OCI-LY3 (cell line): ENCODE data around the gene ATP2A1.

Source experiments
- H2AFZ ChIP-seq: fragments of 200-600, 300-600 bp; shearing (Covaris generic); 2 replicates; pipeline ENCODE4 v1.6.0; 2014; ENCODE audit warnings: antibody characterized with exemption, low read depth, low read length
- H3K27ac ChIP-seq: fragments of 200-600, 300-600 bp; sonication (generic); 2 replicates; pipeline ENCODE4 v1.5.1; 2014; ENCODE audit warnings: mild to moderate bottlenecking, low read length, moderate library complexity, mixed read lengths
- H3K27me3 ChIP-seq: fragments of 200-600, 300-600 bp; sonication (generic); 2 replicates; pipeline ENCODE4 v1.6.1; 2014; ENCODE audit warnings: low read depth, low read length, mixed read lengths
- H3K36me3 ChIP-seq: fragments of 200-600, 300-600 bp; sonication (generic); replicated peaks from 2 replicates; pipeline ENCODE3; 2014; ENCODE audit warnings: low read depth, low read length, mixed read lengths
- H3K4me1 ChIP-seq: fragments of 300-600, 200-600 bp; sonication (generic); 2 replicates; pipeline ENCODE4 v1.6.1; 2014; ENCODE audit warnings: low read length, mixed read lengths
- H3K4me2 ChIP-seq: fragments of 200-600, 300-600 bp; sonication (generic); 2 replicates; pipeline ENCODE4 v1.6.1; 2014; ENCODE audit warnings: low read length, mixed read lengths
- H3K4me3 ChIP-seq: fragments of 300-600, 200-600 bp; sonication (generic); 2 replicates; pipeline ENCODE4 v1.5.1; 2014; ENCODE audit warnings: antibody characterized with exemption, mild to moderate bottlenecking, low read length, moderate library complexity
- H3K79me2 ChIP-seq: fragments of 300-600, 200-600 bp; shearing (Covaris generic); 2 replicates; pipeline ENCODE4 v1.6.1; 2014; ENCODE audit warnings: mild to moderate bottlenecking, low read length, mixed read lengths
- H3K9ac ChIP-seq: fragments of 300-600, 200-600 bp; shearing (Covaris generic); 2 replicates; pipeline ENCODE4 v1.6.0; 2014; ENCODE audit warnings: mild to moderate bottlenecking, low read length, moderate library complexity
- H3K9me3 ChIP-seq: fragments of 200-600, 300-600 bp; shearing (Covaris generic); 2 replicates; pipeline ENCODE4 v1.6.1; 2014; ENCODE audit warnings: low read length, mixed read lengths; ENCODE audit not compliant: insufficient read depth
- H4K20me1 ChIP-seq: fragments of 200-600, 300-600 bp; sonication (generic); 2 replicates; pipeline ENCODE4 v1.6.1; 2016; ENCODE audit warnings: low read length, mixed read lengths; ENCODE audit not compliant: insufficient read depth
- CTCF ChIP-seq: fragments of 200-600, 300-600 bp; sonication (generic); IDR thresholded peaks from 2 replicates; pipeline ENCODE4 v1.5.1; 2014; ENCODE audit warnings: antibody characterized with exemption, low read length, low read depth
- EZH2phosphoT487 ChIP-seq: fragments of 200-600 bp; shearing (Covaris generic); IDR thresholded peaks from 2 replicates; pipeline ENCODE4 v1.6.1; 2018; ENCODE audit warnings: antibody characterized with exemption, mixed run types, low read depth

Gene ATP2A1

GRCh38 chr16:28878083-28878926, at the start of gene ATP2A1:
TSS of gene ATP2A1 (plus strand) at chr16:28878488. CDS start at chr16:28878672, 184 bp downstream.
- no peak within 1 kb of the TSS for H3K27ac ChIP-seq
- peaks cover 6% of the 10 kb centered on the region for H3K36me3 ChIP-seq
- peak within 1 kb of the TSS; percentile 93 for H3K4me2 ChIP-seq
- peak within 1 kb of the TSS; percentile 97 for H3K4me3 ChIP-seq
- no peak for TF ChIP-seq EZH2phosphoT487
- no peak for TF ChIP-seq CTCF
- H3K79me2 ChIP-seq, result no peaks in the 10 kb centered on the region
- peaks cover 12% of the 10 kb centered on the region for H3K4me1 ChIP-seq
- H2AFZ ChIP-seq, result peak within 1 kb of the TSS; percentile 89
- H3K9ac ChIP-seq, result peak within 1 kb of the TSS; percentile 82
- no peaks in the 10 kb centered on the region for H4K20me1 ChIP-seq
- H3K27me3 ChIP-seq, result no peaks in the 10 kb centered on the region
- no peaks in the 10 kb centered on the region for H3K9me3 ChIP-seq

DNA sequence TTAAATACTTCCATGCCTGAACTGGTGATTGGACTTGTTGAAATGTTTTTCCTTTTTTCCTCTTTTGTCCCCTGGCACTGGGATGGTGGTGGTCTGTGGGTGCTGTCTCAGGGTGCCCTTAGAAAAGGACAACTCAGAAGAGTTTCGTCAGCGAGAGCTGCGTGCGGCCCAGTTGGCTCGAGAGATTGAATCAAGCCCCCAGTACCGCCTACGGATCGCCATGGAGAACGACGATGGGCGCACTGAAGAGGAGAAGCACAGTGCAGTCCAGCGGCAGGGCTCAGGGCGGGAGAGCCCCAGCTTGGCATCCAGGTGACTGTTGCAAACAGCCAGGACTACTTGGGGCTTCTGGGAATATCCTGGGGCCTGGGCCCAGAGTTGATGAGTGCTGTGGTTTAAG, 48.5 kb upstream of the ATP2A1 start:
- no peaks in the 10 kb centered on the region for H3K27me3 ChIP-seq
- H3K9ac ChIP-seq, result no peak overlapping the region
- H3K4me1 ChIP-seq, result peaks cover 10% of the 10 kb centered on the region
- H4K20me1 ChIP-seq, result peaks cover 21% of the 10 kb centered on the region
- H3K9me3 ChIP-seq, result no peaks in the 10 kb centered on the region
- H3K4me3 ChIP-seq, result no peak overlapping the region
- H3K27ac ChIP-seq, result no peak overlapping the region
- H3K36me3 ChIP-seq, result peaks cover 87% of the 10 kb centered on the region
- H3K79me2 ChIP-seq, result peaks cover 60% of the 10 kb centered on the region
- no peak overlapping the region for H2AFZ ChIP-seq
- no peak overlapping the region for H3K4me2 ChIP-seq
- TF ChIP-seq CTCF, result no peak
- no peak for TF ChIP-seq EZH2phosphoT487

- no peak overlapping the region for H3K9ac ChIP-seq
- H3K4me1 ChIP-seq, result peaks cover 2% of the 10 kb centered on the region
- H3K4me2 ChIP-seq, result no peak overlapping the region
- no peaks in the 10 kb centered on the region for H3K9me3 ChIP-seq
- H4K20me1 ChIP-seq, result peaks cover 13% of the 10 kb centered on the region
- H3K27me3 ChIP-seq, result no peaks in the 10 kb centered on the region
- no peak overlapping the region for H3K4me3 ChIP-seq
- no peak for TF ChIP-seq EZH2phosphoT487
- TF ChIP-seq CTCF, result no peak
- H2AFZ ChIP-seq, result no peak overlapping the region
- H3K27ac ChIP-seq, result no peak overlapping the region
- peaks cover 90% of the 10 kb centered on the region for H3K36me3 ChIP-seq
- peaks cover 52% of the 10 kb centered on the region for H3K79me2 ChIP-seq
Measured at GRCh38 chr16:28830531-28830930, 47.8 kb upstream of the ATP2A1 start.

DNA sequence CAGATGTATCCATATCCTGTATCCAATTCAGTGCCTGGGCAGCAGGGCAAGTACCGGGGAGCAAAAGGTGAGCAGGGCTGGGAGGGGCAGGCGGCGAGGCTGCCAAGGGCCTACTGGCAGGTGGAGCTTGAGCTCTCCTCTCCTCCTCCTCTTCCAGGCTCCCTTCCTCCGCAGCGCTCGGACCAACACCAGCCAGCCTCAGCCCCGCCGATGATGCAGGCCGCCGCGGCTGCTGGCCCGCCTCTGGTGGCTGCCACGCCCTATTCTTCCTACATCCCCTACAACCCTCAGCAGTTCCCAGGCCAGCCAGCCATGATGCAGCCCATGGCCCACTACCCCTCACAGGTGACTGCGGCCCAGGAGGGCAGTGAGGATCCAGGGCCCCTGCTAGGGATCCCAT, 43.9 kb upstream of the ATP2A1 start:
- Histone ChIP-seq H3K4me3 (no peak overlapping the region), H4K20me1 (peaks cover 5% of the 10 kb centered on the region; the same call in 1 of the 2 replicates), H3K27me3 (no peaks in the 10 kb centered on the region), H3K36me3 (peaks cover 90% of the 10 kb centered on the region), H3K9me3 (no peaks in the 10 kb centered on the region), H3K4me1 (no peaks in the 10 kb centered on the region), H3K79me2 (peaks cover 14% of the 10 kb centered on the region; the same call in 1 of the 2 replicates), H3K27ac (no peak overlapping the region), H2AFZ (no peak overlapping the region), H3K9ac (no peak overlapping the region), H3K4me2 (no peak overlapping the region)
- TF ChIP-seq CTCF (no peak), EZH2phosphoT487 (no peak)
